ENCODE results near the gene HMCN1. TPM values are rescaled to one million over a fixed set of nuclear protein-coding genes. Genes with fewer than 3 reads are reported as not detected.

HMCN1 gene
- total RNA-seq, 4 donors from 2014 or later: 53.0 to 87.9 (median 76.8) TPM

DNA sequence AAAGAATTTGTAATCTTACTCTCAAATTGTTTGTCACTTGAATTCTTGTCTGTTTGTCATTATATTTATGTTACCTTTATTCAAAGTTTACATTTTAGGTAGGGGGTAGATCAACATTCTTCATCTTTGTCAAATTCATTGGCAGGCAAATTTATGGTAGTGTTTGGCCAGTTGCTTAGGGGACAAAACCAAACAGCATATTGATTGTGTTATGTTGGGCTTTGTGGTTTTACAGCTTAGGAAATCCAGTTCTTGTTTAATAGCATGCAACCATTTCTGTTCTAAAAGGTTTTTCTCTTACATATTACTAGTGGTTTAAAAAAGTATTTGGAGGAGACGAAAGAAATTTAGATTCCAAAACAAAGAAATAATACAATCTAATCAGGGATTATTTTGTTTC is 91.4 kb downstream of the HMCN1 start:
- H3K27ac ChIP-seq (replicated peaks in 1 of 4): no peak overlapping the region
- H3K36me3 ChIP-seq: no peaks in the 10 kb centered on the region
- intact Hi-C loops (cut with DNase I): no loop called here
- H3K4me1 ChIP-seq: peaks cover 0 to 20% (median 2%) of the 10 kb centered on the region in 4 donors
- no peaks in the 10 kb centered on the region for H3K9me3 ChIP-seq
- no peak overlapping the region for H3K4me3 ChIP-seq
- WGBS: 46% methylated on average over 1 of the region's 1 CpG
- no peak for TF ChIP-seq POLR2AphosphoS5 (IDR thresholded peaks at IDR 0.05)
- no peak for TF ChIP-seq EP300 (IDR thresholded peaks at IDR 0.05)
- TF ChIP-seq, protein P1, sequence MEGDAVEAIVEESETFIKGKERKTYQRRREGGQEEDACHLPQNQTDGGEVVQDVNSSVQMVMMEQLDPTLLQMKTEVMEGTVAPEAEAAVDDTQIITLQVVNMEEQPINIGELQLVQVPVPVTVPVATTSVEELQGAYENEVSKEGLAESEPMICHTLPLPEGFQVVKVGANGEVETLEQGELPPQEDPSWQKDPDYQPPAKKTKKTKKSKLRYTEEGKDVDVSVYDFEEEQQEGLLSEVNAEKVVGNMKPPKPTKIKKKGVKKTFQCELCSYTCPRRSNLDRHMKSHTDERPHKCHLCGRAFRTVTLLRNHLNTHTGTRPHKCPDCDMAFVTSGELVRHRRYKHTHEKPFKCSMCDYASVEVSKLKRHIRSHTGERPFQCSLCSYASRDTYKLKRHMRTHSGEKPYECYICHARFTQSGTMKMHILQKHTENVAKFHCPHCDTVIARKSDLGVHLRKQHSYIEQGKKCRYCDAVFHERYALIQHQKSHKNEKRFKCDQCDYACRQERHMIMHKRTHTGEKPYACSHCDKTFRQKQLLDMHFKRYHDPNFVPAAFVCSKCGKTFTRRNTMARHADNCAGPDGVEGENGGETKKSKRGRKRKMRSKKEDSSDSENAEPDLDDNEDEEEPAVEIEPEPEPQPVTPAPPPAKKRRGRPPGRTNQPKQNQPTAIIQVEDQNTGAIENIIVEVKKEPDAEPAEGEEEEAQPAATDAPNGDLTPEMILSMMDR (IDR thresholded peaks at IDR 0.05): no peak
- no peak for TF ChIP-seq POLR2A (IDR thresholded peaks at IDR 0.05; ENCODE audit: low read depth)
- DNase-seq (ENCODE audit: extremely low spot score): no peak
- no peaks in the 10 kb centered on the region for H3K27me3 ChIP-seq

DNA sequence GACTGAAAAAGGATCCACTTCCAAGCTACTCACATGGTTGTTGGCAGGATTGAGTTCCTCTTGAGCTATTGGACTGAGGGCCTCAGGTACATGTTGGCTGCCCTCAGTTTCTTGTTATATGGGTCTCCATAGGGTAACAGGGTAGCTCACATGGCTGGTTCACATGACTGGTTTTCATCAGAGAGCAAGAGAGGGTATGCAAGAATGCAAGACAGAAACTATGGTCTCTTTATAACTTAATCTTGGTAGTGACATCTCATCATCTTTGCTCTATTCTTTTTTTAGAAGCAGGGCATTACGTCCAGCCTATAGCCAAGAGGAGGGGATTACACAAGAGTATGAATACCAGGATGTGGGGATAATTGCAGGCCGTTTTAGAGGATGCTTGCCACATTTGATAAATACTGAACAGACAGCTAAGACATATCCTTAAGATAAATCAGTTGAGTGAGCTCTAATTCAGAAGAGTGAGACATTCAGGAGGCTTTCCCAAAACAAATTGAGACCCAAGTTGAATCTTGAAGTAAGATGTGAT is 100.2 kb downstream of the HMCN1 start:
- peaks cover 0 to 22% (median 15%) of the 10 kb centered on the region in 4 donors for H3K4me1 ChIP-seq
- no peaks in the 10 kb centered on the region for H3K27me3 ChIP-seq
- no peaks in the 10 kb centered on the region for H3K9me3 ChIP-seq
- WGBS: 65% methylated on average over 2 of the region's 2 CpGs
- DNase-seq (ENCODE audit: extremely low spot score): no peak
- H3K4me3 ChIP-seq: no peak overlapping the region
- TF ChIP-seq POLR2AphosphoS5 (IDR thresholded peaks at IDR 0.05): no peak
- TF ChIP-seq, protein P1 (IDR thresholded peaks at IDR 0.05): no peak
- no peak for TF ChIP-seq POLR2A (IDR thresholded peaks at IDR 0.05; ENCODE audit: low read depth)
- no peak for TF ChIP-seq EP300 (IDR thresholded peaks at IDR 0.05)
- H3K36me3 ChIP-seq: no peaks in the 10 kb centered on the region
- H3K27ac ChIP-seq (replicated peaks in 1 of 4): no peak overlapping the region
- intact Hi-C loops (cut with DNase I): no loop called here

DNA sequence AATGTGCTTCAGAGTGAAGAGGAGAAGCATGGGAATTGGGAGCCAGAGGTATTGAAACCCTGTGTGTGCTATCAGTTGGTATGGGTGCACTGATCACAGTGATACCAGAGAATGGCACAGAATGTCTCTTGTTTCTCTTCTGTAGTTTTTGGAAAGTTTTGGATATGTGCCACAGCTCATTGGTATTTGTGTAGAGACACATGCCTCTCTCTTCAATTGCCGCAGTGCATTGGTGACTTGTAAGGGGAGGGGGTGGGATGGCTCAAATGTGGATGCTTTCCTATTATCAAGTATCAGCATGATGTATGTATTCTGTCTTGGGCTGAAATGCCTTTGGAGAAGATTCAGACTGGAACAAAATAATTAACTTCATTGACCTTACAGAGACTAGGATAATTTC is 101.0 kb downstream of the HMCN1 start:
- Histone ChIP-seq H3K9me3 (no peaks in the 10 kb centered on the region), H3K27ac (replicated peaks in 1 of 4) (no peak overlapping the region), H3K4me3 (no peak overlapping the region), H3K27me3 (no peaks in the 10 kb centered on the region), H3K4me1 (peaks cover 0 to 22% (median 15%) of the 10 kb centered on the region in 4 donors), H3K36me3 (no peaks in the 10 kb centered on the region)
- intact Hi-C loops (cut with DNase I): no loop called here
- WGBS: 100% methylated on average over 1 of the region's 1 CpG
- no peak for DNase-seq (ENCODE audit: extremely low spot score)
- TF ChIP-seq POLR2A (IDR thresholded peaks at IDR 0.05; ENCODE audit: low read depth) (no peak), EP300 (IDR thresholded peaks at IDR 0.05) (no peak), POLR2AphosphoS5 (IDR thresholded peaks at IDR 0.05) (no peak)

DNA sequence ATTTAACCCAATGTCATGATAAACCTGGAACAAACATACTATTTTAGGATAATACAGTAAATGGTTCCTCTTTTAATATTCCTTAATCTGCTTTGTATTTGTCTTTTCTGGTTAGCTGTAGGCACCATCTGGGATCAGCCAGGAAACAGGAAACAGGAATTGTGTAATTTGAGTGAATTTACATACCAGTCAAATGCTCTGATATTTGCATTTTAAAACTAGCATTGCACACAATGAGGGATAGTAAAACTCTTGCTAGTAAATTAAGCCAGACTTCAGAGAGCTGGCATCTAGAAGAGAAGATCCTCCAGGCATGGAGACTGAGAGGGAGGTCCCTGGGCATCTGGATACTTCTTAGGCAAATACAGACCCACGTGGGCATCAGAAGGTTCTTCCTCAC is 103.5 kb downstream of the HMCN1 start:
- intact Hi-C loops (cut with DNase I): no loop called here
- Histone ChIP-seq H3K4me3 (no peak overlapping the region), H3K27me3 (no peaks in the 10 kb centered on the region), H3K4me1 (peaks cover 0 to 22% (median 15%) of the 10 kb centered on the region in 4 donors), H3K9me3 (no peaks in the 10 kb centered on the region), H3K36me3 (no peaks in the 10 kb centered on the region), H3K27ac (replicated peaks in 1 of 4) (no peak overlapping the region)
- TF ChIP-seq, protein P1 (IDR thresholded peaks at IDR 0.05): no peak
- TF ChIP-seq POLR2AphosphoS5 (IDR thresholded peaks at IDR 0.05): no peak
- no peak for TF ChIP-seq EP300 (IDR thresholded peaks at IDR 0.05)
- no peak for TF ChIP-seq POLR2A (IDR thresholded peaks at IDR 0.05; ENCODE audit: low read depth)
- 100% methylated on average over 1 of the region's 1 CpG for WGBS
- DNase-seq (ENCODE audit: extremely low spot score): no peak

DNA sequence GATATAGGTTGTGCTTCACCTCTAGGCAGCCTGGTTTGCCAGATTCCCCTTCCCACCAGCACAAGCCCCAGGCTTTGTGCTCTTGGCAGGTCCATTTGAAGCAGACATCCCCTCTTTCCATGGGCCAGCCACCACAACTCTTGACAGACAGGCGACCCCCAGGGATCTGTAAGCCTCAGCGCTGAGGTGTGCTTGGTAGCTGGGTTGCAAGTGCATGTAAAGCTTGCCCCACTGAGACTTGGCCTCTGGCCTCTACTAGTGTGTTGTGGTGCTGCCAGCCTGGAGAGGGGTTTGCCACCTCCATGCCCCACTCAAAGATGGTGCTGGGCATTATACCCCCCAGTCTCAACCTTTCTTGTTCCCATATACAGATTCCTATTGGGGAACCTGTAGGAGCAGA is 103.9 kb downstream of the HMCN1 start:
- intact Hi-C loops (cut with DNase I): no loop called here
- WGBS: 100% methylated on average over 1 of the region's 2 CpGs
- H3K9me3 ChIP-seq: no peaks in the 10 kb centered on the region
- H3K4me3 ChIP-seq: no peak overlapping the region
- no peaks in the 10 kb centered on the region for H3K27me3 ChIP-seq
- H3K27ac ChIP-seq (replicated peaks in 1 of 4): no peak overlapping the region
- peaks cover 0 to 22% (median 16%) of the 10 kb centered on the region in 4 donors for H3K4me1 ChIP-seq
- H3K36me3 ChIP-seq: no peaks in the 10 kb centered on the region
- TF ChIP-seq POLR2AphosphoS5 (IDR thresholded peaks at IDR 0.05) (no peak), POLR2A (IDR thresholded peaks at IDR 0.05; ENCODE audit: low read depth) (no peak), EP300 (IDR thresholded peaks at IDR 0.05) (no peak)
- DNase-seq (ENCODE audit: extremely low spot score): no peak

DNA sequence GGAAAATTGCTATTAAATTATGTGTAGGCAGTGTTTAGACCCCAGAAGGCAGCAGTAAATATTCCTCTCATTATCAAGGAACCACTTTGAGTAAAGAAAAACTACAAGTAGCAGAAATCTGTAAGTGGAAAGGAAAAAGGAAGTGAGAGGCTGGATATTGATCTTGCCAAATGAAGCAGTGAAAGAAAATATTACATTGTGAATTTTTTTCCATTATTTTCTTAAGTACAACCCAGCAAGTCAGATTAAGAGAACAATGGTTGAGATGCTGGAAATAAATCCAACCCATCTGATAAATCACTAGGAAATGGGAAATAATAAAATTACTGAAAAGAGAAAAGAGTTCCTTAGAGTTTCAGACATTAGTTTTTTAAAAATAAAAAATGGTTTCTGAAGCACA is 106.7 kb downstream of the HMCN1 start:
- H3K4me1 ChIP-seq: peaks cover 4 to 18% (median 15%) of the 10 kb centered on the region in 4 donors
- no peaks in the 10 kb centered on the region for H3K9me3 ChIP-seq
- H3K27me3 ChIP-seq: no peaks in the 10 kb centered on the region
- no peak overlapping the region for H3K27ac ChIP-seq (replicated peaks in 1 of 4)
- H3K4me3 ChIP-seq: no peak overlapping the region
- no peak for DNase-seq (ENCODE audit: extremely low spot score)
- H3K36me3 ChIP-seq: no peaks in the 10 kb centered on the region
- intact Hi-C loops (cut with DNase I): no loop called here
- TF ChIP-seq EP300 (IDR thresholded peaks at IDR 0.05) (no peak), POLR2A (IDR thresholded peaks at IDR 0.05; ENCODE audit: low read depth) (no peak), POLR2AphosphoS5 (IDR thresholded peaks at IDR 0.05) (no peak)

Measured in esophagus muscularis mucosa (tissue), 4 donors.